SH-SY5Y (cell line): ENCODE measurements around the gene ABCA1.

Source experiments
- GATA2 ChIP-seq: IDR thresholded peaks from 2 replicates; pipeline ENCODE4 v1.6.1; 2011; ENCODE audit warnings: mild to moderate bottlenecking, low read depth, low read length
- GATA3 ChIP-seq: IDR thresholded peaks from 2 replicates; pipeline ENCODE4 v1.6.1; 2011; ENCODE audit warnings: low read depth, mild to moderate bottlenecking, low read length, moderate library complexity

- TF ChIP-seq GATA2 (no peak), GATA3 (no peak)
These were observed 182.1 kb downstream of the ABCA1 start for GRCh38 chr9:104745852-104746251.
